Ramos (cell line): ENCODE measurements around the gene CDK19.

ENCODE experiments used
- in situ Hi-C: fragments of 300-500 bp; cut with MboI; formaldehyde crosslinking; loops from one replicate; pipeline ENCODE4 v1.14.3; 2022; ENCODE audit warnings: low sequenced_read_pairs; ENCODE audit not compliant: unreplicated experiment

Gene CDK19

DNA sequence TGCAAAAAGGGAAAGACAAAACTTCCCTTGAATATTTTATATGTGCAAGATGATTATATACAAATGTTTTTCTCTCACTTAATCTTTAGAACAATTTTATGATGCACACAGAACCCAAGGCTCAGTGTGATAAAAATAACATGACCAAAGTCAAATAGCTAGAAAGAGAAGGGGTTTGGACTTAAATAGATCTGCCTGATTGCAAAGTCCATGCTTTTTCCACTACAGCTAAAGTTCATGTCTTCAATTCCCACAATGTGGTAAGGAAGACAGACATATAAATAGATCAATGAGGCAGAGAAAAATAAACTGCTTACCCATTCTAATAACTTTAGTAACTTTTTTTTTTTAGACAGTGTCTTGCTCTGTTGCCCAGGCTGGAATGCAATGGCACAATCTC, 143.8 kb downstream of the CDK19 start:
- in situ Hi-C loops, result no loop called here

DNA sequence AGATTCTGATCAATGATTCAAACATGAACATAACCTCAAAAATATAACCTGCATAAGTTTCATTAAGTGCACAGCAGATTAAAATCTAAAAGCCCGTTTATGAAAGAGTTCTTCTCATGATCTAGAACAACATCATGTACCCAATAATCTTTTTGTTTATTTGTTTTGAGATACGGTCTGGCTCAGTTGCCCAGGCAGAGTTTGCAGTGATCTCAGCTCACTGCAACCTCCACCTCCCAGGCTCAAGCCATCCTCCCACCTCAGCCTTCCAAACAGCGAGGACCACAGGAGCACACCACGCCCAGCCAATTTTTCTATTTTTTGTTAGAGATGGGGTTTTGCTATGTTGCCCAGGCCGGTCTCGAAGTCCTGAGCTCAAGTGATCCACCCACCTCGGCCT, 149.7 kb downstream of the CDK19 start:
- in situ Hi-C loops, result no loop called here

DNA sequence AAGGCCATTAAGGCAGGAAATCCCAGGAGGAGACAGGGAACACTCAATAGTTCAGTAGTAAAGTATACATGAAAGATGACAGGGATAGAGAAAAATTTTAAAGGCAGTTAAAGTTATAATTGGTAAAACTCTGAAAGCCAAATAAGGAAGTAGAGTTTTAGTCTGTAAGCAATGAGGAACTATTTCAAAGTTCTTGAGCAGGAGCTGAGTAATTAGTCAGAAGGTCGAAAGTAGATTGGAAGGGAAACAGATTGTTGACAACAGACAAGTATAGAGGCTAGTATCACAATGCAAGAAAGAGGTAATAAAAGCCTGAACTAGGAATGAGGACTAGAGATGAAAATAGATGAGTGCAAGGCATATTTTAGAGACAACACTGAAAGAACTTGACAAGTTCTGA, 150.3 kb downstream of the CDK19 start:
- in situ Hi-C loops, result no loop called here

DNA sequence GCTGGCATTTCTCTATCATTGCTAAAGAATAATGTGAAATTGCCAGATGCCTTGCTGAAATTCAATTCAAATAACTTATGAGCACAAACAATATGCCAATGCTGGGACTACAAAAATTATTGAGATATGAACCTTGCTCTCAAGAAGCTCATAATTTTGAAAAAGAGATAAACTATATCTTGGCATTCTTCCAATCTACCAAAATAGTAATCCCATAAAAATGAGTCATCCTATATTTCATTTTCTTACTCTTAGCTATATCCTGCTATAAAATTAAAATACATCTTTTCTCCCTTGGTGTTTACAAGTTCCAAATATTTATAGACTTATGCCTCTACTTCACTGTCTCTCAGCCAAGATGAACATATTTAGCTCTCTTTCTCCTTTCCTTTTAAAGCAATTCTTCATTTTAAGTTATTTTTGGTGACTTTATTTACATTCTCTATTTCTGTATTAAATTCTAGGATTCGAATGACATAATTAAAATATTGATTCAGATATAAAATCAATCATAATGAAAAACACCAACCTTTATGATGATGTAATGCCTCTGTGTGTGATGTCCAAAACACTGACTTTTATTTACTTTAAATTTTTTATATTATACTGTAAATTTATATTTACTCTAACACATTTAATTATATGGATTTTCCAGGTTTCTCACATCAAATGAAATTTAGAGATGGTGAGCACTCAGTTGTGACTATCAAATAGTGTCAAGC, 152.6 kb downstream of the CDK19 start:
- in situ Hi-C loops, result no loop called here

DNA sequence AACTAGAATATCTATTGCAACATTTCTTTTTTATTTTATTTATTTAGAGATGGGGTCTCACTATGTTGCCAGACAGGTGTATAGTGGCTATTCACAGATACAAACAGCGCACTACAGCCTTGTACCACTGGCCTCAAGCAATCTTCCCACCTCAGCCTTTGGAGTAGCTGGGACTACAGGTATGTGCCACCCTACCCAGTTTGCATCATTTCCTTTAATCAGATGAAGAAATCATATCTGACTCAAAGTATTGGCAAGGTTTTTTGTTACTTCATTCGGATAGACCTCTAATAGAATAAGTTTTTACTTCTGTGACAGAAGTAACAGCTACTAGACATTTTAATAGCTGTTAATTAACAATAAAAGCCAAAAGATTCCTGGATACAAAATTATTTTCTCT, 153.9 kb downstream of the CDK19 start:
- in situ Hi-C loops, result no loop called here

DNA sequence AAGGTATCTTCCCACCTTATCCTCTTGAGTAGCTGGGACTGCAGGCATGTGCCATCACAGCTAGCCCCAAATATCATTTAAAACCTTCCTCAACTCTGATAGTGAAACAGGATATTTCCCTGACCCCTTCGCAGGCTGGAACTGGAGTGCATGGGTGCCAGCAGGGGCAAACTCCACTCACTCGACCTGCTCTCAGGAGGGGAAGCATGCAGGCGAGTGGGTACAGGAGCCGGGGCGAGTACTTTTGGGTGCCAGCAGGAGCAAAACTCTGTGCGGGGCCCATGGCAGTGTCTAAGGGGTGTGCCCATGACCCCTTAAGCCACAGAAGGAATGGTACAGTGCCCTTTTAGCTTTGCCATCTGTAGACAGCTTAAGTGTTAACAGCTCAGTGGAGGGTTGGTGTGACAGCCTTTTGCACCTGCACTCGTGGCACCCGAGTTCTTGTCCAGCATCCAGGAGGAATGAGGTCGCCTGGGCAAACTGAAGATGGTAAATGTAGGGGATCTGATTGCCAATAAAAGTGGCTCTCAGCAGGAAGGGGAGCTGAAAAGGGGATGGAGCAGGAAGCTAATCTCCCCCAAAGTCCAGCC, 155.1 kb downstream of the CDK19 start:
- in situ Hi-C loops, result no loop called here

DNA sequence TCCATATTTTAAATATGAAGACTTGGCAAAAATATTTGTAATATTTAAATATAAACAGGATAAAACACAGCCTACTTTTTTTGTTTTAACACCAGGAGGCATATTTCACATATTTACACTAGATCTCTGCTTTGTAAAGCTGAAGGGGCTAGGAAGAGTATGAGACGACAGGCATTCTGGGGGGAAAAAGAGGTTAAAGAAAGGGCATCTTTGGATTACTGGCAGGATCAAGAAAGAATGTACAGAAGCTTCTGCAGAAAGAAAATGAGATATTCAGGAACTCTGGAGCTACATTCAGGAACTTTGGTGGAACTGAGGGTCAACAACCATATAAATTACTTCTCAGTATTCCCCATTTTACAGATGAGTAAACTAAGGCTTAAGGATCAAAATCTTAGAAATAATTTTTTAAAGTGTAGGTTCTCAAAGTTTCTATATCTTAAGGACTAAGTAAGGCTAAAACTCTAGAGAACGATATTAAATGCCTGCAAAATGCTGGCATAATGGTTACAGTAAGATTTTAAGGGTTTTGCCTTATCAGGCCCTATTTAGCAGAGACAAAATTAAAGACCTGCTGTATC, 156.5 kb downstream of the CDK19 start:
- in situ Hi-C loops, result no loop called here

DNA sequence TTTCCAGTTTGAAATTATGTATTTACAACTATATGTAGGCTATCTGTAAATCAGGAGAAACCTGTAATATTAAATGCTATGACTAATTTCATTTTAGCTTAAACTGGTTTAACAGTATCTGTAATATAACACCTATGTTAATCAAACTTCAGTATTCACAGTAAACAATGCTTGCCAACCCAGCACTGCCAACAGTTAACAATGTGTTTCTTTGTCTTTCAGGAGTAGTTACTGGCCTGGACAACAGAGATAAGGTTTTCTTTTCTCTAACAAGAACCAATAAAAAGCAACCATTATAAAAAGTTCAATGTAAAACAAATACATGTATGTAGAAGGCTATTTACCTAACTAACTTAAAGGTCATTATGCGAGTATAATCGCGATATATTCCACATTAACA, 158.8 kb downstream of the CDK19 start:
- in situ Hi-C loops, result no loop called here

DNA sequence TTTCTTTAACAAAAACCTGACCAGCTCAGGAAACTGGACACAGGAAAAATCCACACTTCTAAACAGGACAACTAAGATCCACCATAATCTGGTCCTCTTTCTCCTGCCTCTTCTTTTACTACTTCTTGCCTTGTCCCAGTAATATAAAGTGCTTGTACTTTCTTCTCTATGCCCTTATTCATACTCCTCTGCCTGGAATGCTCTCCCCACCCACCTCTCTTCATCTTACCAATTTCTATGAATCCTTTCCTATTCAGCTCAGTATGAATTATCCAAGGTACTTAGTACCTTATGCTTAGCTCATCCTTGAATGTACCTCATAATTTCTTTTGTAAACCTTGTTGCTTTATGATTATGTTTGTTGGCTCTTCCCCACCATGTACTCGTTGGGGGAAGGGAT, 159.4 kb downstream of the CDK19 start:
- in situ Hi-C loops, result no loop called here

DNA sequence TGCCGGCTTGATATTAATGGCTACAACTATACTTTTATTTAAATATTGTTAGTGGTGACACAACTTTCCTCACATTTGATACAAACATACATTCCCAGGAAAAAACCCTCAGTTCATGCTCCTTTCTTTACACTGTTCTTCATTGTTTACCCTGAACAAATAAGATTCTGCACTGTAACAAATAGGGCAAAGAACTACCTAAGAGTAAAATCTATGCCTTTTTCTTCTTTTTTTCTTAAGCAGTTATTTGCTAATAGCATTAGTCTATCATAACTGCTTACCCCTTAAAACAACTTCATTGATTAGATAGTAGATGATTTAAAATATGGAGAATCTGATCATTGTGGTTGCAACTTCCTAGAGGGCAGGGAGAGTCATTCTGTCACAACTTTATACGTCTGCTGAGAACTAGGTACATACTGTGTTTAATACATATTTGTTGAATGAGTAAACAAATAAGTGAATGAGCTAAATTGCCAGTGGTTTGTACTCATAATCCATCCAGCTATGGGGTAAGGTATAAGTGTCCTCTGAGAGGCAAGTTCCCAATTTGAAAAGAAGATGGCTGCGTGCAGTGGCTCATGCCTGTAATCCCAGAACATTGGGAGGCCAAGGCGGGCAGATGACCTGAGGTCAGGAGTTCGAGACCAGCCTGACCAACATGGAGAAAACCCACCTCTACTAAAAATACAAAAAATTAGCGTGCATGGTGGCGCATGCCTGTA, 161.0 kb downstream of the CDK19 start:
- in situ Hi-C loops, result no loop called here

DNA sequence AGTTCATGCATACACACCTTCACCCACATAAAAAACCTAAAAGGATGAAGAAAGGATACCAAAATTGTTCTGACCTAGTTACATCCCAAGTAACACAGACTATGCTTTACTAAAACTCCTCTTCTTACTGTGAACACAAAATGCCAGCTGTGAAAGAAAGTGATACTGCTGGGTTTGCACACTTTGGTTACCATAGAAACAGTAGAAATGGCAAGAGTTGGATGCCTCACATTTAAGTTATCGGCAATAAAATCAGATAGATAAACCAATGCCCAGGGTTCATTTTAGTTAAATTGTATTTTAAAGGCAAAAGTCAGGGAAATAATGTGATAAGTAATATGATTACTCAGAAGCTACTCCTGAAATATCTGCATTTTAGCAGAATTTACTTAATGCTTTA, 161.9 kb downstream of the CDK19 start:
- in situ Hi-C loops, result no loop called here

DNA sequence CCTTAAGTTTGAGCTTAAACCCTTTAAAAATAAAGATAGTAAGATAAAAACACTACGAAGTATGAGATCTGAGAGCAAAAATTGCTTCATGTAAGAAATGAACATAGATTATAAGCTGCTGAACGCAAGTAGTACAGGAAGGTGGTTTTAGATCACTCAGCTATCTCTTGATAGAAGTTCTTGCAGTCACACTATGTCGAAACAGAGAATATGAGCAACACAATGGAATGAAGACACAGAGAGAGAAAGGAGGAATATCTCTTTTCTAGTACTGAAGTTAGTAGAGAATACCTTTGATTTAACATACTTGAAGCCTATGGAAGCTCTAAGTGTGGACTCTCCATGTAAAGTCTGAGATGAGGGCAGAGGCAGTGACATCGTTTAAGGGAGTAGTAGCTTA, 162.7 kb downstream of the CDK19 start:
- in situ Hi-C loops, result no loop called here

DNA sequence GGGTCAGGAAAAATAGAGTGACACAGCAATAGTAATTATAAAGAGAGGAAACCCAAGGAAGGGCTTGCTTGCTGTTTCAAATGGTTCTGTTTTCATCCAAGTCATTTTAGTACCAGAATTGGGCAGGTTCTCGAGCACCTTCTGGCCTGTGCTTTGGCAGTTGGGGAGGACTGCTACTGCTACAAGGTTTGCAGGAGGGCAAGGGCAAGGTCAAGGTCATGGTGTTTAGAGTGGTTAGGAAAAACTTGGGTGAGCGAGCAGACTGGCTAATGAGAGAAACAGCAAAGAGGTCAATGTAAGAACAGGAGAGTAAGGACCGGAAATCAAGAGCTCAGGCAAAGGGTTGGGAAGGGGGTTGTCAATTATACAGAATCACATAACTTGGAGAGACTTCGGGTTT, 164.5 kb downstream of the CDK19 start:
- in situ Hi-C loops, result no loop called here

DNA sequence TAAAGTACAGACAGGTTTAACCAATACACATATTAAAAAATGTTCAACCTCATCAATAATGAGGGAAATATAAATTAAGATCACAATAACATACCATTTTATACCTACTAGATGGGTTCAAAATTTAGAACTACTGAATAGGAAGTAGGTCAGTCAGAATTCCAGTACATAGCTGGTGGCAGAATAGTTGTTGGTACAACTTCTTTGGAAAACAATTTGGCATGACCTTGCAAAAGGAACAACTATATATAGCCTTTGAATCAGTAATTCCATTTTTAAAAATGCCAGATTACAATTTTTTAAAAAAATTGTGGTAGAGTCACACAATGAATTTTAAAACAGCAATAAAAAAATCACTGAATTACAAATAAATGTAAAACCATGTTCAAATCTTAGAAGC, 165.6 kb downstream of the CDK19 start:
- in situ Hi-C loops, result no loop called here

DNA sequence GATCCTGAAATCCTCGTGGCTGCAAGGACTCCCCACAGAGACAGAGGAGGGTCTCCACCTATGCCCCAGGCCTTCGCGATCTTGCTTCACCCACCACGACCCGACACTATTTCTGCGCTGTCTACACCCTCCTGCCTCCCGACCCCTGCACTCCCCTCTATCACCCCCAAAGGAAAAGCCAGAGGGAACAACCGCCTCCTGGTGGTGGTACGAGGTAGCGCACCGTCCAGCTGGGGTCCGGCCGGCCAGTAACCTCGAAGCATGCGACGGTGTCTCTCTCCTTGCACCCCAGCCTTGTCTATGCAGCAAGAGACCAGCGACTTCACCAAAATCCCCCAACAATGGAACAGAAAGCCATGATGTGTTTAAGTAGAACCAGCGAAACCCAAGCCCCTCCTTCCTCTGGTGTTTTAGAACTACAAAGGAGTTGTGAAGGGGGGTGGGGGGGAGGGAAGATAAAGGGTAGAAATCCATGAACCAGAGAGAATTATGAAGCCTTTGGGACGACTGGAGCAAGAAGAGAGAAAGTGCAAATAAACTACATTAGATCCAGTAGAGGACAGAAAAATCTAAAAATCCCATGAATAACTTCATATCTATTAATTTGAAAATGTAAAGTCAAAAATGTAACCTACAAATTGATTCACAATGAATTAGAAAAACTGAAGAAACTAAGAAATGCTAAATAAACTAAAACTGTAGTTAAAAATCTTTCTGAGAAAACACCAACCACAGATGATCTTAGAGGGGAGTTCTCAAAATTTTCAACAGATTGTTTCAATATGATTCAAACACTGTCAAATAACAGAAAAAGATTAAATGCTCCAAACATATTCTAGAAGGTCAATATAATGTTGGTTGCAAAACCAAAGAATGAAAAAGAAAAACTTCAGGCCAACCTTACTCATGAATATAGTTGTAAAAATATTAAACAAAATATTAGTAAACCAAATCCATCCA, 168.0 kb downstream of the CDK19 start:
- in situ Hi-C loops, result no loop called here

DNA sequence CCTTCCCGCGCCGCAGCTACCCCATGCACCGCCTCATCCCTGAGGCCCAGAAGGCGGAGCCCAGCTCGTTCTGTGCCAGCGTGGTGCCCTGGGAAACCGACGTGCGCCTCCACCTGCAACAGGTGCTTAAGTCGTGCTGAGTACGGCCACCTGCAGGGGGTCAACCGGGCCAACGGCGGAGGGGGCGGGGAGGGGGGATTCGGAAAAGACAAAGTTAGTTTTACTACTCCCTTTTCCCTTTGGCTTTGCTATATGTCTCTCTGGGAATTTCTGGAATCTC, 168.9 kb downstream of the CDK19 start:
- in situ Hi-C loops, result no loop called here

DNA sequence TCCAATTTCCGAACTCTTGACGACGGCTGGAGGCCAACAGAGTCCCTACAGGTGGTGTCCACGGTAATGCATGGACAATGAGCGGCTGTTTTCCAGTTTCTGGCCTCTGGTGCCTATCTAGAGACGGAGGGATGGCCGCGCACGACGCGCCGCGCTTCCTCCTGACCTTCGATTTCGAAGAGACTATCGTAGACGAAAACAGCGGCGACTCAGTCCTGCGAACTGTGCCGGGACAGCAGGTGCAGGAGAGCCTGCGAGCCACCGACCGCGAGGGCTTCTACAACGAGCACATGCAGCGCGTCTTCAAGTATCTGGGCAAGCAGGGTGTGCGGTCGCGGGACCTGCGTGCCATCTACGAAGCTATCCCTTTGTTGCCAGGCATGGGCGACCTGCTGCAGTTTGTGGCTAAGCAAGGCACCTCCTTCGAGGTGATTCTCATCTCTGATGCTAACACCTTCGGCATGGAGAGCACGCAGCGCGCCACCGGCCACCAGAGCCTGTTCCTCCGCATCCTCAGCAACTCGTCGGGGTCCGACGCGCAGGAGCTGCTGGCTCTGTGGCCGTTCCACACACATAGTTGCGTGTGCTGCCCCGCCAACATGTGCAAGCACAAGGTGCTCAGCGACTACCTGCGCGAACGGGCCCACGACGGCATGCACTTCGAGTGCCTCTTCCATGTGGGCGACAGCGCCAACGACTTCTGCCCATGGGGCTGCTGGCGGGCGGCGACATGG, 169.4 kb downstream of the CDK19 start:
- in situ Hi-C loops, result no loop called here

DNA sequence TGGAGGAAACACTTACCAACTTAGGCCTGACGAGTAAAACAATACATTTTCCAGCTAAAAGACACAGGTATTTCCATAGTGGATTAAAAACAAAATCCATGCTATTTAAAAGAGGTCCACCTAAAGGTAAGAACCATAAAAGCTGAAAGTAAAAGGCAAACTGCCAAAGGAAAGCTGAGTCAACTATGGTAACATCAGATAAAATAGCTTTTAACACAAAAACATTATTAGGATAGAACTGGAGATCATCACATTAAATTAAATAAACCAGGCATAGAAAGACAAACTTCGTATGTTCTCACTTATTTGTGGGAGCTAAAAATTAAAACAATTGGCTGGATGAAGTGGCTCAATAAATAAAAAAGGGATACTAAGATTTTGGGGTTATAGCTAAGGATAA, 172.1 kb downstream of the CDK19 start:
- in situ Hi-C loops, result no loop called here

DNA sequence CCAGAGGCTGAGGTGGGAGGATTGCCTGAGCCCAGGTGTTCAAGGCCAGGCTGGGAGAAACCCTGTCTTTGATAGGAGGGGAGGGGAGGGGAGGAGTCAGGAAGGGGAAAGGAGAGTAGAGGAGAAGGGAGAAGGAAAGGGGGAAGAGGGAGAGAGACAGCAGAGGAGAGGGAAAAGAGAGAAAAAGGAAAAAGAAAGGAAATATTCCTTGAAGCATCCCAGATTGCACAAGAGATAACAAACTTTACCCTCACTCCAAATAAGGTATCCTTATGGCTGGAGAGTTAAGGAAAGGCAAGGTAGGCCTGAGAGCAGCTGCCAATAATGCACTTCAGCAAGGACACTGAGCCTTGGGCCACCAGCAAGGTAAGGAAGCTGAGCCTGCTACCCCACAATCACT, 172.6 kb downstream of the CDK19 start:
- in situ Hi-C loops, result no loop called here

DNA sequence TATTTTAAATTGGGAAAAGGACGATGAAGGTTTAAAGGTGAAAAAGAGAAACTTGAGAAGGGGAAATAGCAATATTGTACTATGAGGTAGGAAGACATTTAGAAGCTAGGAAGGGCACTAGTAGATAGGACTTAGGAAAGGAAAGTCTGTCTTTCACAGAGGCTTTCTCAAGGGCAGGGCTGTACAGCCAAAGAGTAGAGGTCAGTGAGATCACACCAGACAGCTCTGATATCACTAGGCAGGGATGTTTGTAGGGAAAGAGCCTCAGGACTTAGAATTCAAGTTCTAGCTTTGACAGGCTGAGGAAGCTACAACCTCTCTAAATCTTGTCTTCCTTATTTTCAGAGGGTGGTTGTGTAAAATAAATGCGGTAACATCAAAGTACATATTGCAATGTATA, 178.5 kb downstream of the CDK19 start:
- in situ Hi-C loops, result no loop called here
